DMS53 treated with DMSO at 0.1 percent for 48 hours (cell line): ENCODE measurements around the gene HRC.
"Not testable (repeated sequence)": the region's sequence is repeated elsewhere in the genome, so short reads cannot be mapped to it uniquely, and the experiment has no call there.

Experiments used
- DNase-seq: peaks from one replicate; lab custom pipeline; 2025; ENCODE audit not compliant: unreplicated experiment; lab: John Stamatoyannopoulos, UW

HRC gene

GRCh38 chr19:49160450-49161189 is 5.4 kb upstream of the HRC start:
- no peak for DNase-seq

DNA sequence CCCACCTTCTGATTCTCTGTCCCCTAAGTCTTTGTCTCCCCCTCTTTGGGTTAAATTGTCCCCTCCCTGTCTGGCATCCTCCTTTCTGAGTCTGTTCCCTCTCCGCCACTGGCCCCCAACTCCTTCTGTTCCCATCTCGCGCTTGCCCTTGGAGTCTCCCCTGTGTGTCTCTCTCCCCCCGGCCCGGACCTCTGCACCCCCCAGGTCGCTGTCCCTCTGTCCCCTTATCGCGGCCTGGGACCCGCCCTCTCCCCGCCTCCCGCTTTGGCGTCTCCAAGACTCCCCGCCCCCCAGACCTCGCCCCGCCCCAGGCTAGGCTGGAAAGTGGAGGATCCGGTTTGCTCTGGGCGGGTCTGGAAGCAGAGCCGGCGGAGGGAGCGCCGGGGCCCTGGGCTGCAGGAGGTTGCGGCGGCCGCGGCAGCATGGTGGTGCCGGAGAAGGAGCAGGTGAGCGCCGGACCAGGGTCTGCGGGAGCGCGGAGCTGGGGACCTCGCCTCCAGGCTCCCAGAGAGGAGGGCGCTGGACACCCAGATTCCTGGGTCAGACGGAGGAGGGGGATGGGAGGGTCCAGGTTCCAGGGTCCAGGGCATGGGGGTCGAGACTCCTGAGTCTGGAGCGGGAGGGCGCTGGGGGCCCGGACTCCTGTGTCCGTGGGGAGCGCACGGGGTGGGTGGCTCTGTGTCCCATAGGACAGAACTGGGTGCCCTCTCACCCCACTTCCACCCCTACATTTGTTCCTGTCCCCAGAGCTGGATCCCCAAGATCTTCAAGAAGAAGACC is 2.4 kb upstream of the HRC start, which contains the start of gene TRPM4:
Gene TRPM4, plus strand, starts transcription at position 348 of the 780 bp plus-strand sequence. Its CDS starts 75 bp downstream, at position 423.
- DNase-seq = peak; percentile 61

DNA sequence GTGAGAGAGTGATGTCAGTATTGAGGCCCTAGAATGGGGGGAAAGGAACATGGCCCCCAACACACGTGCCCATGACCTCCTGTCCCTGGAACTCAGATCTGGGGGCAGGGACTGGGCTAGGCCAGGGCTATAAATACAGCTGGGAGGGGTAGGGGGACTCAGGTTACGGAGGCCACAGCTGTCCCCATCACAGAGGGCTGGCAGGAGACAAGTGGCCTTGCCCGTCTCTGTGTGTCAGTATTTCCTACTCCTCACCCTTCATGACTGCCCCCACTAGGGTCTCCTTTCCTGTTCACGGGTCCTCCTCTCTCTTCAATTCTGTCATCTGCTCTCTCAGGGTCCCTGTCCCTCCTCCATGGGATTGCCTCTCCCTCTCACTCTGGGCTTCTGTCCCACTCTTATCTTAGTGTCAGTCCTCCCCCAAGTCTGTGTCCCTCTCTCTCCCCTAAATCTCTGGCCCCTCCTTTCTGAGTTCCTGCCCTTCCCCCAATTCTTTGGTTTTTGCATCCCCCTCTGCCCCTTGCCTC is 687 bp upstream of the HRC start:
- no peak for DNase-seq

DNA sequence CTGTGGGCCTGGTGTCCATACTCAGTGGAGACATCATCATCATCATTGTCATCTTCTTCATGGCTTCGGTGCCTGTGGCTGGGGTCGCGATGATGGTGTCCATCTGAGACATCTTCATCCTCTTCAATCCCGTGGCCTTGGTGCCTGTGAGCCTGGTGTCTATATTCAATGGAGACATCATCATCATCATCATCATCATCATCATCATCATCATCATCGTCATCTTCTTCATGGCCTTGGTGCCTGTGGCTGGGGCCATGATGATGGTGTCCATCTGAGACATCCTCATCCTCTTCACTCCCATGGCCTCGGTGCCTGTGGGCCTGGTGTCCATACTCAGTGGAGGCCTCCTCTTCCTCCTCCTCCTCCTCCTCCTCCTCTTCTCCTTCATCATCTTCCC is 917 bp downstream of the HRC start:
- no peak for DNase-seq

GRCh38 chr19:49153167-49153809 is 1.9 kb downstream of the HRC start:
- DNase-seq = no peak

GRCh38 chr19:49152119-49152550 is 3.1 kb downstream of the HRC start:
- no peak for DNase-seq

DNA sequence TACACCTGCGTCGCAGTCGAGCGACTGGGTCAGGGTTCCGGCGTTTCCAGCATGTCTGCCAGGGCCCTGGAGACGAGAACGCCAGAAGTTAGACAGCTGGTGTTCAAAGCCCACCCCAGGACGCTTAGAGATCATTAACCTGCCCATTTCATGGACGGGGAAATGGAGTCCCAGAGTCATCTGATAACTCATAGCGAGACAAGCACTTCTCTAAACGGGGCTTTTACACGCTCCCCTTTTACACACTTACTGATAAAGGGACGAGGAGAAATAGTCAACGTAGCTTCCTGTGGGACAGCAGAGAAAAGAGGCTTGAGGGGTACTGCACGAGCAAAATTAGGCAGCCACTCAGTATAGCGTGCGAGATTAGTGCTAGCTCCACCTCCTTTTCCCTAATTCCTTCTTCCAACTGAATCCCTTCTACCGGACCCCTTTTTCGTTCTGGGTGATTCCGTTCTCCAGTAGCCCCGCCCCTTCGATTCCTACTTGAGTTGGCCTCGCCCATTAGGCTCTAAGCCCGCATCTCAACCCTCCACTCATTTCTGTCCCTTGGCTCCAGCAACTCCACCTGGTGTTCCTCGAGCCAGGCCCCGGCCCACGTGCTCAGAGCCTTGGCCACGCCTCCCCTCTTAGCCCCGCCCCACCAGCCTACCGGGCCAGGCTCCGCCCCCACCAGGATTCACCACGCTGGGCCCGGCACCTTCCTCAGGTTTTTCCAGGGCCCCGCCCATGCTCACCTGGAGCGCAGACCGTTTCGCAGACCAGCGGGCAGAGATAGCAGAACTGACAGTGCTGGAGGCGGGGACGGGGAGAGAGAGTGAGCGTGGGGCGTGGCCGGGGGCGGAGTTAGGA is 3.7 kb downstream of the HRC start:
- peak; percentile 77 for DNase-seq

DNA sequence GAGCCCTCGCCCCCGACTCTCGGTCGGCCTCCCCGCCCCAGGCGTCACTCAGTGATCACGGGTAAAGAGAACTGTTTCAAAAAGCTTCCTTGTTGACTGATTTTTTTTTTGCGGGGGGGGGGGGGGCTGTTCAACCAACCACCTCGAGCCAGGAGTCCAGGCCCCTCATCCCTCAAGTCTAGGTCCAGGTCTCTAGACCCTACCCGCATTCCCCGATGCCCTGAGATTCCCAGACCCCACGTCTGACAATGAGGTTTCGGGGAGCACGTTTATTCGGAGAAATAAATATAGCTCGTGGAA is 4.3 kb downstream of the HRC start:
- DNase-seq = peak; percentile 28

GRCh38 chr19:49150106-49150943 is 4.9 kb downstream of the HRC start:
- DNase-seq = peak; percentile 86

DNA sequence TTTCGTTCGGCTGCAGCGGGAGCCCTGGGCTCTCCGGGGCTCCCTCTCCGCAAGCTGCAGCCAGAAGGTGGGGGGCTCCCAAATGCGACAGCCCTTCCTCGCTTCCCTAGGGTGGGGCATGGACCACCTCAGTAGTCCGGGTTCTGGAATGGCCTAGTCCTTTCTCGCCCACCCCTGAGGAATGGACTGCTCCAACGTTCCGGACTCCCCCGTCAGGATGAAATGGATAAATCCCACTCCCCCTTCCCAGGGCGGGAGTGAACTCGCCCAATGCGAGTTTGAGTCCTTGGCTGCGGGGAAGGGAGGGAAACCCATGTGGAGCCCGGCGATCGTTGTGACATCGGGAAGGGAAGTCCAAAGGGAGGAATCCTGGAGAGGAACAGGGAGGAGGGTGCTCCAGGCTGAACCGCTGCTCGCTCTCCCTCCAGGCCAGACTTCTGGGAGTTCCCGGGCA is 5.5 kb downstream of the HRC start:
- DNase-seq = peak; percentile 79

- peak; percentile 64 for DNase-seq
Measured at GRCh38 chr19:49148784-49149651, 6.2 kb downstream of the HRC start.

DNA sequence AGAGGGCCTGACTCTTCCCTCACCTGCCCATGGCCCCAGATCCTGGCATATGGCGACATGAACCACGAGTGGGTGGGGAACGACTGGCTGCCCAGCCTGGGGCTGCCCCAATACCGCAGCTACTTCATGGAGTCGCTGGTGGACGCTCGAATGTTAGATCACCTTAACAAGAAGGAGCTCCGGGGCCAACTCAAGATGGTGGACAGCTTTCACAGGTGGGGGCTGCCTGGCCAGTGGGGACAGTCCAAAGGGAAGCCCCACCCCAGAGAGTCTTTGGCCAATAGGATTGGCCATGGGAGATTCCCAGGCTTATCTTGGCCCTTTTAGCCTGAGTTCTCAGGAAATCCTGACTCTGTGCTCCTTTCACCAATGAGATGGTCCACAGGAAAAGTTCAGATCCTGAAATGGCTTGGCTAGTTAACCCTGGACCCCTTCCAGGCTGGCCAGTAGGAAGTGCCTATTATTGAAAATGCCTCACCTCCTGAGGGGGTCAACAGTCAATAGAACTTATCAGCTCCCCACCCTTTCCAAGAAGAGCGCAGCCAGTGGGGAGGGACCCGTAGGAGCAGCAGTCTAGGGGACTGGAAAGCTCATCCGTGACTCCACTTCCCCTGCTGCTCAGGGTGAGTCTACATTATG is 7.0 kb downstream of the HRC start:
- DNase-seq = no peak

GRCh38 chr19:49146408-49146770 is 8.8 kb downstream of the HRC start:
- DNase-seq = not testable (repeated sequence)

- DNase-seq = peak; percentile 8
Measured at GRCh38 chr19:49145573-49146407, 9.4 kb downstream of the HRC start.

GRCh38 chr19:49142866-49143335 is 12.3 kb downstream of the HRC start:
- peak; percentile 52 for DNase-seq

- no peak for DNase-seq
Measured at GRCh38 chr19:49141352-49141751, 13.8 kb downstream of the HRC start.

- DNase-seq = no peak
Measured at GRCh38 chr19:49140951-49141350, 14.2 kb downstream of the HRC start.
